Ecto neural progenitor cell (in vitro differentiated cells): ENCODE data around the gene LPP.

Experiments
- DNase-seq: peaks from one replicate; pipeline ENCODE4 v3.0.0-alpha.2; 2018; ENCODE audit warnings: low spot score

Gene LPP

DNA sequence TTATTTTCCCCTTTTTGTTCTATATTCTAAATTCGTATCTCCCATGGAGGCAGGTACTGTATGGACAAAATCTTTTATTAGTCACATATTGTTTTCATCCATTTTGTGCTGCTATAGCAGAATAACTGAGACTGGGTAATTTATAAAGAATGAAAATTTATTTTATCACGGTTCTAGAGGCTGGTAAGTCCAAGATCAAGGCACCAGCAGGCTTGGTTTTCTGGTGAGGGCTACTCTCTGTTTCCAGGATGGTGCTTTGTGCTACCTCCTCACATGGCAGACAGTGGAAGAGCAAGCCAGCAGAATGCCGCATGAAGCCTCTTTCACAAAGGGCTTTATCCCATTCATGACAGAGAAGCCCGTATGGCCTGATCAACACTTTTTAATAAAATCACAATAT, 595.9 kb downstream of the LPP start:
- no peak for DNase-seq

DNA sequence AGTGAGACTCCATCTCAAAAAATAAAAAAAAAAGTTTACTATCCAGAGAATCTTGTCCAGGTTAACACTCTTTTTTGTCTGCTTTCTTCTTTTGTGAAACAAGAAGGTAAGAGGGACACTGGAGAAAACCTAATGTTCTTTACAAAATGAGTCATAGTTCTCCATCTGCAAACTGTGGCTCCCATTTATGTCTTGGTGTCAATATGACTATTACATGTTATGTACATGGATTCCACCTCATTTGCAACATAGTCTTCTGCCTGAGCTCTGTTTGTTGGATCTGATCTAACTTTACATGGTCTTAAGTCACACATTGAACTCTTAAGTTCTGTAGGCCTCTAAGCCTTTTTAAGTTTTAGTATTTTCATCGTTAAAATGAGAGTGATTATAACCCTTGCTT, 596.7 kb downstream of the LPP start:
- no peak for DNase-seq

DNA sequence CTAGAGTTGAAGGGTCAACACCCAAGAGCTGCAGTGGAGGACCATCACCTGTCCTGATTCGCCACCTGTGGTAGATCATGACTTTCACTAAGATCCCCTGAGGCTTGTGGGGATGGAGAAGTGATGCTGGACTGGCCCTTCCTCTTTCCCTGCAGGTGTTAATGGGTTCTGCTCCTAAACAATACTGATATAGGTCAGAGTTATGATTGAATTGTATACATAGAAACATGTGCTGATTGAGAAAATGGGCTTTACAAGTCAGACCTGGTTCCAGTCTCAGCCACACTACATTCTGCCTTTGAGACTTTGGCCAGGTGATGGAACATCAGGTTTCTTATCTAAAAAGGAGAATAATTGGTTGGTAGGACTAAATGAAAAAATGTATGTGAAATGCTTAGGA, 598.9 kb downstream of the LPP start:
- DNase-seq, result no peak

GRCh38 chr3:188754267-188754666, 600.3 kb downstream of the LPP start:
- no peak for DNase-seq

- no peak for DNase-seq
Observed at GRCh38 chr3:188756241-188756640, 602.3 kb downstream of the LPP start.

GRCh38 chr3:188759336-188760005, 605.5 kb downstream of the LPP start:
- no peak for DNase-seq

GRCh38 chr3:188760408-188760807, 606.5 kb downstream of the LPP start:
- DNase-seq, result no peak

- DNase-seq, result no peak
Observed at GRCh38 chr3:188761439-188761838, 607.5 kb downstream of the LPP start.

- DNase-seq, result no peak
Observed at GRCh38 chr3:188761964-188762363, 608.0 kb downstream of the LPP start.

GRCh38 chr3:188764609-188765008, 610.7 kb downstream of the LPP start:
- DNase-seq, result no peak

GRCh38 chr3:188769831-188770230, 615.9 kb downstream of the LPP start:
- DNase-seq, result no peak

- DNase-seq, result no peak
Observed at GRCh38 chr3:188772886-188773285, 618.9 kb downstream of the LPP start.

GRCh38 chr3:188775412-188775811, 621.5 kb downstream of the LPP start:
- DNase-seq, result no peak

DNA sequence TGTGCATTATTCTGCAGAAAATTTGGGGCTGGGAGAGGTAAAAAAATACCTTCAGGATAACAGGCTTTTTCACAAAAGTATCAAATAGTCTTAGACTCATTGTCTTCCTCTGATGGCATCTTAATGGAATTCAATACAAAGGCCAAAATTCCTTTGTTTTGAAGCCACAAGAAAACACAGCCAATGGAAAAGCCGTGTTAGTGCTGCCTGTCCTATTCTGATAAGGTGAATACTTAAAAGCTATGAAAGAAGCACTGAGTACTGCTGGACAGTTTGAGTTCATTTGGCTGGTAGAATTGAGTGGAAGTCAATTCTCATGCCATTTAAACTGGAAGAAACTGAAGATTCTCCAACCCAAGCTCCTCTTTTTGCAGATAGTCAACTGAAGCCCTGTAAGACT, 622.5 kb downstream of the LPP start:
- DNase-seq, result no peak

DNA sequence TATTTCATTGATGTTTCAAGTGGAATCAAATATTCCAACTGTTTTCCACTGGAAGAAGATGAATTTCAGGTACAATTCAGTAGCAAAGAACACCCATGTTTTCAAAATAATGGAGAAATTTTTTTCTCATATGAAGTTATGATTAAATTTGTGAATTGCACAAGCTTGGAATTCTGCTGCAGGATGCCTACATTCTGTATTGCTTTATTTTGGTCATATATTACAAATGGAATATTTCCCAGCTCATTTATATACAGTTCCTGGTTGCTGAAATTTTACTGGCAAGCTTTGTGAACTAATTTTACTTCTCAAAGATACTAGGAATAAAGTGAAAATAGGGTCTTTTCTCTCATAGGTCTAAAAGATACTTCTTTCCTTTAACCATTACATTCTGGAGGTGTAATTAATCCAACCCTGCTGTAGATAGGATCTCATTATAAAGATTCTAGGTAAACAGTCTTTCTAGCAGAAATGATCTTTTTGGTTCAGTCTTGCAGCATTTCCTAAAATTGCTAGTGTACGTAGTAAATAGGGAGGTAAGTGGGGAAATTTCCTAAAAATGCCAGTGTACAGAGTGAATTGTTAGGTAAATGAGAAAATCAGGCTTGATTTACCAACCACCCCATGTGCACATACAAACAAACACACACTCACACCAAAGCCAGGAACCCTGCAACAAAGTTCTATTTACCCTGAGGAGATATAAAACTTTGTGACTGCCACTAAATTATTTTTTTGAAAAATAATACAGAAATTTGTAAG, 624.3 kb downstream of the LPP start:
- DNase-seq, result no peak

DNA sequence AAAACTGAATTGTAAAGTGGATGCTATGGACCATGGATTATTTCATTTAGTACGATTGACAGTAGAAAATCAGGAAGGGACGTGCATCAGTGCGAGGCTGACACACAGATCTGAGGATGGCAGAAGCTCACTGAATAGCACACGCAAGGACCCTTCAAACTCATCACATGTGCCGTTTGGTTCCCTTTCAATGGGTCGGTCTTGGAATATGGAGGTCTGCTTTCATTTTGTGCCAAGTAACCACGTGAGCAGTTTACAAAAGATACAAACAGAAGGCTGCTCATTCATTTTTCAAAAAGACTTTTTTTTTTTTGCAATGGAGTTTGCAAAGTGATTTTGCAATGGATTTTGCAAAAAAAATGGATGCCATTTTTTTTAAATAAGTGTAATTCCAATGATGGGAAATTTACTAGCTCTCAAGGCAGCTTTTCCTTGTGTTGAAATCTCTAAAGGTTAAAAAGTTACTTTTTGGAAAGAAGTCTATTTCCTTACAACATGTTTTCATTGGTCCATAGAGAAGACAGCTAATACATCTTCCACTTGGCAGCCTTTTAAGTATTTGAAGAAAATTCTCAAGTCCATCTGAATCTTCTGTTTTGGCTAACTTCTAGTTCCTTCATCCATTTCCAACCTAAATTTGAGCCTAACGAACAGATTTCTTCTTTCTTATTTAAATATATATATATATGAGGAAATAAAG, 625.5 kb downstream of the LPP start:
- DNase-seq, result no peak

- no peak for DNase-seq
Observed at GRCh38 chr3:188780193-188781147, 626.5 kb downstream of the LPP start.

GRCh38 chr3:188782613-188783124, 628.7 kb downstream of the LPP start:
- DNase-seq, result no peak

DNA sequence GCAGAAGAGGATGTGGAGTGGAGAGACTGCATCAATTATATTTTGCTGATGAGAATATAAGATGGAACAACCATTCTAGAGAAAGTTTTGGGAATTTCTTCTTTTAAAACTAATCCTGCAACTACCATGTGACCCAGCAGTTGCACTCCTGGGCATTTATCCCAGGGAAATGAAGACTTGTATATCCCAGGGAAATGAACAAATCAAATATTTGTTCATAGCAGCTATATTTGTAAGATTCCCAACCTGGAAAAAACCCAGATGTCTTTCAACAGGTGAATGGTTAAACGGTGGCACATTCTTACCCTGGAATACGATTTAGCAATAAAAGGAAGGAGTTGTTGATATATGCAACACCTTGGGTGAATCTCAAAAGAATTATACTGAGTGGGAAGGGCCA, 632.5 kb downstream of the LPP start:
- DNase-seq, result no peak

- DNase-seq, result no peak
Observed at GRCh38 chr3:188788621-188789081, 634.7 kb downstream of the LPP start.

GRCh38 chr3:188789251-188789650, 635.3 kb downstream of the LPP start:
- no peak for DNase-seq

- DNase-seq, result no peak
Observed at GRCh38 chr3:188791311-188791710, 637.4 kb downstream of the LPP start.
